SH-SY5Y (cell line): ENCODE results near the gene KCNAB1.

ENCODE experiments used
- GATA2 ChIP-seq: IDR thresholded peaks from 2 replicates; pipeline ENCODE4 v1.6.1; 2011; ENCODE audit warnings: mild to moderate bottlenecking, low read depth, low read length
- GATA3 ChIP-seq: IDR thresholded peaks from 2 replicates; pipeline ENCODE4 v1.6.1; 2011; ENCODE audit warnings: low read depth, mild to moderate bottlenecking, low read length, moderate library complexity

DNA sequence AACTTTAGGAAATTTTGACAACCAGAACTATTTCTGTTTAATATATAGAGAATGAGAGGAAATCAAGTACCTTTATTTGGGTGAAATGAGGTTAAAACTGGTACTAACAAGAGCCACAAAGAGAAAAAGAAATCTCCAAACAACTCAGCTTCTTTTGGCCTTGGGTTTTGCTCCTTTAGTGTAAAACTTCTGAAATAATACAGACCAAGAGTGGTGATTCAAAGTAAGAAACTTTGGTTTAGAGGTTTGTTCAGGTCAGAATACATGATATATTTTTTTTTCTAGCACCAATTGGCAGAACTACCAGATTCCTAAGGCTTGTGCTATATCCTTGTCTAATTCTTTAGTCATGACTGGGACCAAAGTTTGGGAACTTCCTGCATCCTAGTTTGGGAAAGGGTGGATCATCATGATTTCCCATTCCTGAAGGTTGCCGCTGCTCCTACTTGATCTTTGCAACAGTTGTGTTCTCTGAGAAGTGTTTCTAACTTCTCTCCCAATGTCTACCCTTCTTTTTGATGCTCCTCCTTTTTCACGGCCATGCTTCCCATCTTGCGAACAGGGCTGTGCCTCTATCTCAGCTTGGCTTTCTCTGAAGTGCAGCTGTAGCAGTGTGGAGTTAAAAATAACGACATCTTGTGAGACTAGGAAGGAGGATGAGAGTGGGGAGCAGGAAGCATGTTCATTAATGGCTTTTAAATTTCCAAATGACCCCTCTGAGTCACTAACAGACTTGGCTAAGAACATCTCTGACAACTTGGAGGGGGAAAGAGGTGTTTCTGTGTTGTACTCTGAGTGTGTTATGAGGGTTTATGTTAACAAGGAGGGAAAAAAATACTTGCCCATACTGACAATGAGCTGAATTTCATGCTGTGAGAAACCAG lies 87.7 kb downstream of the KCNAB1 start:
- TF ChIP-seq GATA2 (no peak), GATA3 (no peak)
